SIG-M5 (cell line): ENCODE results near the gene SLAMF6.
"Not testable (repeated sequence)": the region's sequence is repeated elsewhere in the genome, so short reads cannot be mapped to it uniquely, and the experiment has no call there.

ENCODE experiments used
- DNase-seq: peaks from one replicate; lab custom pipeline; 2025; lab: John Stamatoyannopoulos, UW

SLAMF6 gene

GRCh38 chr1:160542303-160542945 lies 19.4 kb upstream of the SLAMF6 start:
- no peak for DNase-seq

GRCh38 chr1:160541622-160542302 lies 18.7 kb upstream of the SLAMF6 start:
- no peak for DNase-seq

- DNase-seq, result no peak
Measured at GRCh38 chr1:160540859-160541233, 17.8 kb upstream of the SLAMF6 start.

GRCh38 chr1:160539990-160540858 lies 17.2 kb upstream of the SLAMF6 start:
- peak; percentile 94 for DNase-seq

- DNase-seq, result no peak
Measured at GRCh38 chr1:160539684-160539989, 16.6 kb upstream of the SLAMF6 start.

GRCh38 chr1:160538985-160539651 lies 16.1 kb upstream of the SLAMF6 start:
- DNase-seq, result no peak

GRCh38 chr1:160537714-160538665 lies 14.9 kb upstream of the SLAMF6 start:
- no peak for DNase-seq

GRCh38 chr1:160534823-160535605 lies 12.0 kb upstream of the SLAMF6 start:
- DNase-seq, result no peak

GRCh38 chr1:160532557-160532813 lies 9.4 kb upstream of the SLAMF6 start:
- not testable (repeated sequence) for DNase-seq

- DNase-seq, result not testable (repeated sequence)
Measured at GRCh38 chr1:160531809-160532556, 8.9 kb upstream of the SLAMF6 start.

- DNase-seq, result not testable (repeated sequence)
Measured at GRCh38 chr1:160529401-160529952, 6.4 kb upstream of the SLAMF6 start.

- not testable (repeated sequence) for DNase-seq
Measured at GRCh38 chr1:160523789-160524188, 734 bp upstream of the SLAMF6 start.

- DNase-seq, result no peak
Measured at GRCh38 chr1:160522136-160522535, 919 bp downstream of the SLAMF6 start.

- no peak for DNase-seq
Measured at GRCh38 chr1:160521554-160521953, 1.5 kb downstream of the SLAMF6 start.

- no peak for DNase-seq
Measured at GRCh38 chr1:160520999-160521398, 2.1 kb downstream of the SLAMF6 start.

GRCh38 chr1:160520582-160520981 lies 2.5 kb downstream of the SLAMF6 start:
- no peak for DNase-seq

- no peak for DNase-seq
Measured at GRCh38 chr1:160519642-160520435, 3.2 kb downstream of the SLAMF6 start.

GRCh38 chr1:160517519-160517918 lies 5.5 kb downstream of the SLAMF6 start:
- not testable (repeated sequence) for DNase-seq

GRCh38 chr1:160515908-160516307 lies 7.1 kb downstream of the SLAMF6 start:
- DNase-seq, result not testable (repeated sequence)
